Glomerular endothelial cell (primary cell): Measurements from ENCODE around the gene SYT15. TPM values are rescaled to one million over a fixed set of nuclear protein-coding genes. Genes with fewer than 3 reads are reported as not detected.
"Not testable (repeated sequence)": the region's sequence is repeated elsewhere in the genome, so short reads cannot be mapped to it uniquely, and the experiment has no call there.

ENCODE experiments used
- DNase-seq: peaks from one replicate; pipeline ENCODE4 v3.0.0-alpha.2; 2011; ENCODE audit warnings: low read depth, low spot score; ENCODE audit errors: extremely low read depth
- total RNA-seq: library from RNA; depleted of rRNA; stranded (reverse); fragments of >200 nt; gene quantifications from 2 replicates; pipeline ENCODE4 v1.2.3, GENCODE V29; 2015

The SYT15 gene
- total RNA-seq, 1 donor from 2014 or later = 0.29 TPM

DNA sequence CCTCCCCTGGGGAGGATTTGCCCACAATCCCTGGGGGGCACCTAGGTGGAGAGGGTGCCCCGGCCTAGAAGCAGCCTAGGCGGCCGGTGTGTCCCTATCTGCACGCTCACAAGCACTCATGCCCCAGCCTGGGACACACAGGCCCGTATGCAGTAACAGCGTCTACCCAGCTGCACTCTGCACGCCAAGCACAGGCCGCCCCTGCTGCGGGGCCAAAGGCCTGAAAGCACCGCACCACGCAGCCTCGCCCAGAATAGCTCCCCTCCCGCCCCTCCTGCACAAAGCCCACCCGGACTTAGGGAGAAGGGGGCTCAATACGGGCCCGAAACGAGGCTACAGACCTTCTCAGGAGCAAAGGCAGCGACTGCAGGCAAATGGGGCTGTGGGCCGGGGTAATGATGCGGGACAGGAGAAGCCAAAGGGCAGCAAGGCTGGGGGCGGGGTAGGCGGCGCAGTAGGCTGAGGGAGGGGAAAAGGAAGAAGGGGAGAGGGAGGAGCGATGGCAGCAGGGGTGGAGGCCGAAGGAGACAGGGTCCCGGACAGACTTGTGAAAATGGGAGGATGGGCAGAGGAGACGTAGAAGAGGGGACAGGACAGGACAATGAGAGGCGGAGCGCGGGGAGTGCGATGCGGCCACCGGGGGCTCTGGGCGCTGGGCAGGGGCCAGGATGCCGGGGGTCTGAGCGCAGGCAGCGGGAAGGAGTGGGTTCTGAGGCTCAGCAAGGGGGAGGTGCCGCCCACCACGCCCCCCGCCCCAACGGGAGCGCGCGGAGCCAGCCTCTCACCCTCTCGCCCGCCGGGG lies 23.0 kb upstream of the SYT15 start:
- DNase-seq = no peak

DNA sequence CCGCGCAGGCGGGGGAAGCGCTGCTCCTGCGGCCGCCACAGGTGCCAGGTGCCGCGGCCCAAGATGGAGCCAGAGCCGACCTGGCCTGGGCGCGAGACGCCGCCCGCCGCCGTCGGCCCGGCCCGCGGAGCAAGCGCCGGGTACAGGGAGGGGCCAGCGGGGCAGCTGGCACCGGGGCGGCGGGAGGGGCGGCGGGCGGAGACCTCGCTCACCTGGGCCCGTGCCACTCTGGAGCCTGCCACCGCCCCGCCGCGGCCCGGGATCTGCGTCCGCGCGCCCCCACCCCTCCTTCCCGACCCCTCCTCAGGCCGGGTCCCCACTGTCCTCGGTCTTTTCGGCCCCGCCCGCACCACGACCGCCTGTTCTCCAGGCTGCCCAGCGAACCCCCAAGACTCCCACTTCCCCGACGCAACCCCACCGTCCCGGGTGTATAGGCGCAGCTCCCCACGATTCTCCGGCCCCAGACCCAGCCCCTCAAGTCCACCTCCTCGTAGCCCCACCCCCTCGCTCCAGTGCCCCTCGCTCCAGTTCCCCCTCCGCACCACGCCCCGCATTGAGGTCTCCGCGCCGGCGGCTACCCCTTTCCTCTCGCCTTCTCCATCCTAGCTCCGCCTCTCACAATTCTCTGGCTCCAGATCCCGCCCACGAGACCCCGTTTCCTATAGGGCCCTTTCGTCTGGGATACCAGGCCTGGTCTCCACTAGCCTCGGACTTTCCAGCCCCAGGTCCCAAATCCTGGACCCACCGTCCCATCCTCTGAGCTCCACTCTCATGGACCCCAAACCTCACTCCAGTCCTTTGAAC lies 22.2 kb upstream of the SYT15 start, which contains the start of gene GPRIN2:
GPRIN2 (minus strand) TSS at position 144 of the 804 bp plus-strand sequence. CDS start 5,922 bp downstream, outside the sequence.
- no peak for DNase-seq

GRCh38 chr10:46557319-46558121 lies 21.4 kb upstream of the SYT15 start:
- no peak for DNase-seq

GRCh38 chr10:46558122-46558391 lies 20.9 kb upstream of the SYT15 start:
- no peak for DNase-seq

- DNase-seq = no peak
These were observed 20.3 kb upstream of the SYT15 start for GRCh38 chr10:46558392-46559185.

DNA sequence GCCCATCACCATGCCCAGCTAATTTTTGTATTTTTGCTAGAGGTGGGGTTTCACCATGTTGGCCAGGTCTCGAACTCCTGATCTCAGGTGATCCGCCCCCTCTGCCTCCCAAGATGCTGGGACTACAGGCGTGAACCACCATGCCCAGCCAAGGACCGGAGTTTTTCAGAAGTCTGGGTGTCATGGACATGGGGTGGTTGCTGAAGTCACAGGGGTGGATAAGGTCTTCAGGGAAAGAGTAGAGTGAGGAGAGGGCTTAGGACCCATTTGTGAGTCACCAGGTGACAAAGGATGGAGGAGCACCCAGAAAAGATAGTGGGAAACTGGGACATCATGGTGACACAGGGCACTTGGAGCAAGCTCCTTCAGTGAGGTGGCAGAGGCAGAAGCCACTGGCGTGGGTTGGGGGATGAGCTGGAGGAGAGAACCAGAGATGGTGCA lies 19.7 kb upstream of the SYT15 start:
- no peak for DNase-seq

- DNase-seq = no peak
These were observed 18.5 kb upstream of the SYT15 start for GRCh38 chr10:46560381-46560780.

- DNase-seq = no peak
These were observed 18.0 kb upstream of the SYT15 start for GRCh38 chr10:46560952-46561351.

- DNase-seq = peak; percentile 44
These were observed 13.2 kb upstream of the SYT15 start for GRCh38 chr10:46565591-46566332.

DNA sequence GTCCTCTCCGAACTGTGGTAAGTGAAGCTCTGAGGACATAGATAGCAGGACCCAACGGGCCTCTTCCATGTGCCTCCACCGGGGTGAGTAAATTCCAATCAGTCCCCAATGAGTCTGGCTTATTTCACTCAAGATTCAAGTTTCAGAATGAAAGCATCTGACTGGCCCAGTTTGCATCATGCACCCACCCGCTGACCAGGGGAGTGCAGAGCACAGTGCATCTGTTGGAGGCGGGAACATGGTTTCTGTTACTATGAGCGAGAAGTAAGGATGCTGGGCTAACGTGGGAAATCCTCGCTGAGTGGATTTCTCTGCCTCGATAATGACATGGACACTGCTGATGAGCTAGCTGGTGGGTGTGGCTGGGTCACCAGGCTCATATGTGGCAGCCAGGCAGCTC lies 11.8 kb upstream of the SYT15 start:
- not testable (repeated sequence) for DNase-seq

GRCh38 chr10:46570655-46571054 lies 8.3 kb upstream of the SYT15 start:
- DNase-seq = not testable (repeated sequence)

GRCh38 chr10:46572765-46573164 lies 6.2 kb upstream of the SYT15 start:
- DNase-seq = not testable (repeated sequence)

DNA sequence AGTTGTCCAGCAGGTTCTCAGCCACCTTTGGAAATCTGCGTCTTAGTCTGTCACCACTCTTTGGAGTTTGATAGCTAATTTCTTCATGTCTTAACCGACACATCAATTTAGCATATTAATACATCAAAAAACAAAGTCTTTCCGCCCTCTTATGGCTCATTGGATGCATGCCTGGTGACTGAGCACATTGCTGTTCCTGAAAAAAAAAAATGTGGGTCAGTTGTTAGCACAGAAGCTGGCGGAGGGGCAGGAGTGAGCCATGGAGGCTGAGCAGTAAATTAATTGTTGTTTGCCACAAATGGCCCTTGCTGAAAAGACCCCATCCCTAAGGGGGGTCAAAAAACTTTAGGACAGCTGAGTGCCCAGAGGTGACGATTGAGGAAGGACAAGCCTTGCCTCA lies 5.6 kb upstream of the SYT15 start:
- not testable (repeated sequence) for DNase-seq

DNA sequence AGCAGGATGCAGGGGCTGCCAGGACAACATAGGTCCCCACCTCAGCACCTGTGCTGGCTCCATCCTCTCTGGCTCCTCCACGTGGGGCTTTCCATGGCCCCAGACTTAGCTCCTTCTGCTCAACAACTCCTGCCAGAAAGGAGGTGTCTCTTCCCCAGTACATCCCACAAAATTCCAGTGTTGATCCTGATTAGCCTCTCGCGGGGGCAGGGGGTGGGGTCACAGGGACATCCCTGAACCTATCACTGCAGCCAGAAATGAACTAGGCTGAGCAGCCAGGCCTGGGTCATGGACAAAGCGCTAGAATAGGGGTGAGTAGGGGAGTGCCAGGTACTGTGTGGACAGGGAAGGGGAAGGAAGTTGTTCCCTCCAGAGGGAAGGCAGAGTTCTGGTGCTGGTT lies 5.0 kb upstream of the SYT15 start:
- not testable (repeated sequence) for DNase-seq

- DNase-seq = not testable (repeated sequence)
These were observed 1.1 kb upstream of the SYT15 start for GRCh38 chr10:46577624-46578473.

- not testable (repeated sequence) for DNase-seq
These were observed 450 bp downstream of the SYT15 start for GRCh38 chr10:46579378-46579777.

- not testable (repeated sequence) for DNase-seq
These were observed 3.1 kb downstream of the SYT15 start for GRCh38 chr10:46581997-46582396.

GRCh38 chr10:46582568-46582967 lies 3.6 kb downstream of the SYT15 start:
- not testable (repeated sequence) for DNase-seq

GRCh38 chr10:46584196-46584595 lies 5.3 kb downstream of the SYT15 start:
- not testable (repeated sequence) for DNase-seq
